Stimulated activated CD8-positive, alpha-beta memory T cell treated with anti-CD3 and anti-CD28 coated beads, Interleukin-15, amount 100 ng/mL, for 1 hour (primary cell): Measurements from ENCODE around the gene CSAD.
"Not testable (repeated sequence)": the region's sequence is repeated elsewhere in the genome, so short reads cannot be mapped to it uniquely, and the experiment has no call there.

Source experiments
- DNase-seq: peaks from one replicate; pipeline ENCODE4 v3.0.0-alpha.2; 2020; ENCODE audit warnings: low read depth

Gene CSAD

DNA sequence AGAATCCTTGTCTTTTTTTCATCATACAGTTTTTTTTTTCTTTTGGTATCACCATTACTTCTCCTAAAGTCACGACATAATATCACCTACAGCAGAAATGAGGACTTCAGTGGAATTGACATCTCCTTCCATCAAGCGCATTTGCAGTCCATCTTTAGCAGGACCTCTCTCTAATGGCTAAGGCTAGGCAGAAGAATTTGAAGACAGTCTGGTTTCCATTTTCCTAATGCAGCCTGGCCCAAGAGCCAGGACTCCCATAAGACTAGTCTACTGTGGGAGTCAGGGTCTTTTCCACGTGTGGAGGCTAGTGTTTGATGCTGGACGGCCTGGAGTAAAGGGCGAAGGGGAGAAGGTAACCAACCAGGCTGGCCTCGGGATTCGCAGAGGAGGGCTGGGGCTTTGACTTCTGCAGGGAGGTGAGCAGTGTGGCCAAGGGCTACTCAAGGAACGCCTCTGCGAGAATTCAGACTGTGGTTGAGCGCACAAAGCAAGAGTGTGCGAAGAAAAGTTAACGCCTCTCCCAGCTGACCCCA is 972 bp downstream of the CSAD start:
- no peak for DNase-seq

DNA sequence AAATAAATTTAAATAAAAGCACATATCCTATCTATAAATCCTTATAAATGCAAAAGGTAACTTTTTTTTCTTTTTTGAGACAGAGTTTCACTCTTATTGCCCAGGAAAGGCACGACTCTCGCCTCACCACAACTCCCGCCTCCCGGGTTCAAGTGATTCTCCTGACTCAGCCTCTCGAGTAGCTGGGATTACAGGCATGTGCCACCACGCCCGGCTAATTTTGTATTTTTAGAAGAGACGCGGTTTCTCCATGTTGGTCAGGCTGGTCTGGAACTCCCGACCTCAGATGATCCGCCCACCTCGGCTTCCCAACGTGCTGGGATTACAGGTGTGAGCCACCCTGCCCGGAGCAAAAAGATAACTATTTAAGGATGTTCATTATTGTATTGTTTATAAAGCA is 1.9 kb downstream of the CSAD start:
- not testable (repeated sequence) for DNase-seq

- DNase-seq = not testable (repeated sequence)
These were observed 3.3 kb downstream of the CSAD start for GRCh38 chr12:53177447-53177846.

GRCh38 chr12:53176750-53177149 is 4.0 kb downstream of the CSAD start:
- no peak for DNase-seq

DNA sequence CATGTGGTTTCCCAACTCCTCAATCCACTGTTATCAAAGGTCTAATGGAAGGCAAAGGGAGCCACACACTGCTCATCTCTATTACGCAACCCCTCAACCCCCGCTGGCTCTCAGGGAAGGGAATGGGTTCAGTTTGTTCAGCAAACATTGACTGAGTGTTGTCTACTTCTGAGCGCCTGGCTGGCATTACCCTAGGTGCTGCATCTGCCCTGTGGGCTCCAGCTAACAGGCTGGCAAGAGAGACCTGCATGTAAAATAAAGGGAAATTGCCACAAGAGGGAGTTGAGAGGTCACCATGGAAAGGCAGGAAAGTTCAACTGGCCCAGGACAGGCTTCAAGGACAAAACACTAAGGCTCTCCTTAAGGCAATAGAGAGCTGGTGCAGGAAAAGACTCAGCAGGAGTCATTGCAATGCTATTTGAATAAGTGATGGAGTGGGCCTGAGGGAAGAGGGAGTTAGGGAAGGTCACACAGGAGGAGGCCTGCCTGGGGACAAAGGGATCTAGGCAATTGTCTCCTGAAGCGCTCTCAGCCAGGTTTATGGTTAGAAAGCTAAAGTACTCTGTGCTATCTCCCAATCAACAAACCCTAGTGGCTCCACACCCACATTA is 5.7 kb downstream of the CSAD start:
- no peak for DNase-seq

DNA sequence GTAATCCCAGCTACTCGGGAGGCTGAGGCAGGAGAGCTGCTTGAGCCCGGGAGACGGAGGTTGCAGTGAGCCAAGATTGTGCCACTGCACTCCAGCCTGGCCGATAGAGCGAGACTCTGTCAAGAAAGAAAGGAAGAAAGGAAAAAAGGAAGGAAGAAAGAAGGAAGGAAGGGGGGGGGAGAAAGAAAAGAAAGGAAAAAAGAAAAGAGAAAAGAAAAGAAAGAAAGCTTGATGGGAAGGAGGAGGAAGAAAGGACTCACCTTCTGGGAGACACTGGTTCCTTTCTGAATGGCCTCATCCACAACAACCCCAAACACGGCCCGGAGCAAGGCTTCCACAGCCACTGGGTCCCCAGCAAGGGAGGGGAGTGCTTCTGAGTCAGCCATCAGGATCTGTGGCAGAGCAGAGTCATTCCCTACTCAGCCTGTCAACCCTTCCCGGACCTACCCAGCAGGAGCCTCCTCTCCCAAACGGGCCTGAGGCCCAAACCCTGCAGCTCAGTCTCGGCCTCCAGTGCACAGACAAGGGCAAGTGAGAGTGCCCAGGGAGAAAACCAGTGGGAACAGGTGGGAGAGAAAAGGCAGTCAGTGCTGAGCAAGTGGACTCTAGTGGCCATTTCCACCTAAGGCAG is 7.5 kb downstream of the CSAD start:
- DNase-seq = no peak

DNA sequence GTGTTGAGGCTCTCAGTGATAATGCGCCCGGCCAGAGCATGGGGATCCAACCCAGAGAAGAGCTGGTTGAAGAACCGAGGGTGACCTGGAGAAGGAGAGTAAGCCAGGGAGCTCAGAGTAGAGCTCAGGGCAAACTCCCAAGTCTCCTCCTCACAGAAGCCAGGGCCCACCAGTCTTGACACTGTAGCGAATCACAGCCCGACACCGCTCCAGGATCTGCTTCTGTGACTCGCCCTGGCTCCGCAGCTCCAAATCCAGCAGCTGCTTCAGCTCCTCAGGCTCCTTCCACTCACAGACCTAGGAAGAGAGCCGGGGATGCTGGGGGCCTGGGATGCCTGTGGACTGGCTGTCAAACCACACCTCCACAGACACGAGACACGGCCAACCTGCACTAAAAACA is 8.4 kb downstream of the CSAD start:
- DNase-seq = no peak

DNA sequence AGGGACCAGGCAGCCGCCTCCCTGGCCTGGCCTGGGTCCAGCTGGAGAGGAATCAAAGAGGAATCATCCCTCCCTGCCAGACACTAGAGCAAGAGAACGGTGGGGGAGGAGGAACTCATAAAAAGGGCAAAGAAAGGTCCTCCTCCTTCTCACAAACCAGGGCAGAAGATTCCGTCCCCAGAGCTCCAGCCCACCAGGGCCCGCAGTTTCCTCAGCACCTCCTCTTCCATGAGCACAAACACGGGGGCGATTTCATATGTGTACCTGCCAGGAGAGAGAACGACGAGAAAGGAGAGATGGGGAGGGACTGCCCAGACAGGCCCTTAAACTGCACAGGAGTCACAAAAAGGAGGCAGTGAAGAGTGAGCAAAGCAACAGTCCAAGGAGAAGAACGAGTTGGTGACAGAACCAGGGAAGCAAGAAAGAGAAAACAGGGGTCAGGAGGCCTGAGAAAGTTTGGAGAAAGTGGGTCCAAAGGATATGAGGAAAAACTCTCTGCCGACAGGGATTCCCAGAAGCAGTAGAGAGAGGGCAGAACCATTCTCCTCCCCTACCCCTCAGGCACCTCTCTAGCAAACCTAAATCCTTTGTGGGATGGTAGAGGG is 8.9 kb downstream of the CSAD start:
- DNase-seq = no peak

- DNase-seq = no peak
These were observed 9.6 kb downstream of the CSAD start for GRCh38 chr12:53170876-53171724.

GRCh38 chr12:53170215-53170614 is 10.5 kb downstream of the CSAD start:
- no peak for DNase-seq

DNA sequence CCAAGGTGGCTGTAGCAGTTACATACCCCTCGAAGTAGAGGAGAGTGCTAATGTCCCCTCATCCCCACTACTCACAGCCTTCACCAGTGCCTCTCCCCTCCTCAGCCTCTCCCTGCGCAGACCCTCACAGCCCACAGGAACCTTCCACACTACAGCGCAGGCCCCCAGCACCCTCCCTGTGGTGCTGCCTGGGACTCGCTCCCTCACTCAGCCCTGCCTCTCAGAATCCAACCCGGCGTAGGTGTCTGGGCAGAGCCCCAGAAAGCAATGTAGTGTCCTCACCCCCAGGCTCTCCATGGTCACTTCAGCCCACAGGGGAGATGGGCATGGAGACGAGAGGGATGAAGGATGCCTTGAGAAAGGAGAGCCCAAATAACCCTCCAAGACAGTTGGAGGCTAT is 11.1 kb downstream of the CSAD start:
- DNase-seq = no peak

- DNase-seq = no peak
These were observed 13.9 kb downstream of the CSAD start for GRCh38 chr12:53166837-53167236.

DNA sequence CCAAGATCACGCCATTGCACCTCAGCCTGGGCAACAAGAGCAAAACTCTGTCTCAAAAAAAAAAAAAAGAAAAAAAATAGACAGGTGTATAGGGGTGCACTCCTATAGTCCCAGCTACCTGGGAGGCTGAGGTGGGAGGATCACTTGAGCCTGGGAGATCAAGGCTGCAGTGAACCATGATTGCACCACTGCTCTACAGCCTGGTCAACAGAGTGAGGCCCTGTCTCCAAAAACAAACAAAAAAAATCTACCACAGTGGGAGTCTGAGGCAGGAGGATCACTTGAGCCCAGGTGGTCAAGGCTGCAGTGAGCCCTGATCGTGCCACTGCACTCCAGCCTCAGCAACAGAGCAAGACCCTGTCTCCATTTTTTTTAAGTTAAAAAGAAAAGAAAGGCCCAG is 17.7 kb downstream of the CSAD start:
- not testable (repeated sequence) for DNase-seq

GRCh38 chr12:53161119-53161911 is 19.4 kb downstream of the CSAD start:
- DNase-seq = no peak

DNA sequence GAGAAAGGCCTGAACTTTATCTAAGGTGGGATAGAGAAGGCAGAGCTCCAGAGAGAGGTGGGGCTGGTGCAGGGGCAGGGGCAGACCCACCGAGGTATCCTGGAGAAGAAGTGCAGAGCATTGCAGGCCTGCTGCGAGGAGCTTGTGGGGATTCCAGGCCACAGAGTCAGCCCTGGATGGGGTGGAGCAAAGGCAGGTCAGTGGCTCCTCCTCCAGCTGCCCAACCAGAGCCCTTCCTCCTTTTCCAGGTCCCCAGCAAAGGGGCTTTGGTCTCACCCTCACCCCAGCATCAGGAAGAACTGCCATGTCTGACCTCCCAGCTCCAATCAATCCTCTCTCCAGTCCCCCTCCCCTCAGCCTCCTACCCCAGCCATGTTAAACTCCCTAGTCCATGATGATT is 20.1 kb downstream of the CSAD start:
- DNase-seq = no peak

GRCh38 chr12:53160000-53160399 is 20.7 kb downstream of the CSAD start:
- DNase-seq = no peak

DNA sequence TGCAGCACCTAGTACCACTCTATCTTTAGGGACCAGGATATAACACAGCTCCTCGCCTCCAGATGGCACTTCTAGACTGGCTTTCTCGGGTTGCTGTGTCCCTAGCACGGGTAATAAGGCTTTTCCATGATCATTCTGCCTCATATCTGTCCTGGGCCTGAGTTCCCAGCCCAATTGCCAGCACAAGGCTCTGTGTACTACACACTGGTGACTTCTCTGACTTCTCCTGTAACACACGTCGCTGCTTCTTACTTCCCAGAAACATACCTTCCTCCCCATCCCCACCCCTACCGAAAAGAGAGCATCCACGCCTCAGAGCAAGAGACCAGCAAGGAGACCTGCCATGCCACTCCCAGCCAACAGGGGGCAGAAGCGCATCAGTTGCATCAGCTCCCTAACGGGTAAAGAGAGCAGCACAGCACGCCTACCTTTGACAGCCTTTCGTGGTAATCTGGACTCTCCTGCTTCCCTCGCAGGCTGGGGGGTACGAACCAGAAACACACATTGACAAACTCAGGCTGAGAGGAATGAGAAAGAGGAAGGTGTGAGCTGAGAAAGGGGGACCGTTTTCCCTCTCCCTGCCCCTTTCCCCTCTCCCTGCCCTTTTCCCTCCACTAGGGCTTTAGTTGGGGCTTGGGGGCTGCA is 21.4 kb downstream of the CSAD start:
- DNase-seq = peak; percentile 88

- no peak for DNase-seq
These were observed 28.3 kb downstream of the CSAD start for GRCh38 chr12:53152390-53152789.

- DNase-seq = no peak
These were observed 29.7 kb downstream of the CSAD start for GRCh38 chr12:53151039-53151438.

DNA sequence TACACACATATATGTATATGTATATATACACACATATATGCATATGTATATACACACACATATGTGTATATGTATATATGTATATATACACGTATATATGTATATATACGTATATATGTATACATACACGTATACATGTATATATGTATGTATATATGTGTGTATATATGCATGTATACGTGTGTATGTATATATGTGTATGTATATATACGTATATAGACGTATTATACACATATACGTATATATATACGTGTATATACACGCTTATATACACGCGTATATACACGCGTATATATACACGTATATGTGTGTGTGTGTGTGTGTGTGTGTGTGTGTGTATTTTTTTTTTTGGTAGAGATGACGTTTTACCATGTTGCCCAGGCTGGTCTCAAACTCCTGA is 33.1 kb downstream of the CSAD start:
- no peak for DNase-seq

DNA sequence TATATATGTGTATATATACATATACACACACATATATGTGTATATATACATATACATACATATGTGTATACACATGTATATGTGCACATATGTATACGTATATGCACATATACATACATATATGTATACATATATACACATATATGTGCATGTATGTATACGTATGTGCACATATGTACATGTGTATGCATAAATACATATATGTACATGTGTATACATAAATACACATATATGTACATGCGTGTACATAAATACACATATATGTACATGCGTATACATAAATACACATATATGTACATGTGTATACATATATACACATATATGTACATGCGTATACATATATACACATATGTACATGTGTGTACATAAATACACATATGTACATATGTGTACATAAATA is 33.5 kb downstream of the CSAD start:
- no peak for DNase-seq
